CD4-positive, alpha-beta T cell (primary cell): ENCODE results near the gene CFAP107. TPM values are rescaled to one million over a fixed set of nuclear protein-coding genes. Genes with fewer than 3 reads are reported as not detected.
"Not testable (repeated sequence)": the region's sequence is repeated elsewhere in the genome, so short reads cannot be mapped to it uniquely, and the experiment has no call there.

ENCODE experiments used
- ATAC-seq: fragments of 200-7000 bp; cut with Tn5 transposase; one replicate; pipeline ENCODE4 v1.10.0; 2022; ENCODE audit warnings: mild to moderate bottlenecking; ENCODE audit not compliant: poor library complexity
- CTCF ChIA-PET: fragments of 350-600 bp; sonication (Branson Sonifier 250); formaldehyde crosslinking; loops from one replicate; lab custom pipeline; 2021; ENCODE audit warnings: antibody characterized with exemption, inconsistent platforms; lab: Charles Lee
- POLR2A ChIA-PET: fragments of 350-600 bp; sonication (Branson Sonifier 250); formaldehyde crosslinking; loops from one replicate; lab custom pipeline; 2021; ENCODE audit warnings: antibody characterized with exemption, inconsistent platforms; lab: Charles Lee
- DNase-seq, 14 experiments: peaks; one replicate each; pipeline ENCODE4 v3.0.0-alpha.2; 2013 to 2020; ENCODE audit warnings: mixed read lengths in 2 of 14
- H3K27ac ChIP-seq, 2 donors: one replicate each; pipeline versions ENCODE4 v1.5.1 to v1.7.0; 2013; ENCODE audit warnings: low read length in 2 of 2, low read depth in 1 of 2, mild to moderate bottlenecking in 1 of 2
- H3K27me3 ChIP-seq, 2 experiments: 1 replicate in 1 of 2; 2 replicates in 1 of 2; pipeline versions ENCODE4 v1.6.1 to v1.7.0; 2013; ENCODE audit warnings: low read length in 2 of 2, control low read depth in 1 of 2, mild to moderate bottlenecking in 1 of 2, moderate library complexity in 1 of 2; ENCODE audit not compliant: insufficient read depth in 2 of 2, control insufficient read depth in 1 of 2
- H3K36me3 ChIP-seq: one replicate; pipeline ENCODE4 v1.6.1; 2013; ENCODE audit warnings: low read length, control low read depth; ENCODE audit not compliant: insufficient read depth
- H3K4me1 ChIP-seq: one replicate; pipeline ENCODE4 v1.6.1; 2013; ENCODE audit warnings: low read length, control low read depth; ENCODE audit not compliant: insufficient read depth
- H3K4me3 ChIP-seq: one replicate; pipeline ENCODE4 v1.5.1; 2013; ENCODE audit warnings: mild to moderate bottlenecking, low read length, moderate library complexity
- H3K9me3 ChIP-seq, 2 experiments: 1 replicate in 1 of 2; 2 replicates in 1 of 2; pipeline versions ENCODE4 v1.6.1 to v1.7.0; 2013; ENCODE audit warnings: low read length in 2 of 2, mild to moderate bottlenecking in 2 of 2, control low read depth in 1 of 2, moderate library complexity in 1 of 2; ENCODE audit not compliant: control insufficient read depth in 1 of 2, insufficient read depth in 1 of 2
- H3K27ac Mint-ChIP-seq: one replicate; pipeline ENCODE4 v1.8.0; 2020; ENCODE audit warnings: mixed read lengths
- H3K27me3 Mint-ChIP-seq: one replicate; pipeline ENCODE4 v1.8.0; 2021; ENCODE audit warnings: mixed read lengths
- H3K36me3 Mint-ChIP-seq: one replicate; pipeline ENCODE4 v1.8.0; 2021; ENCODE audit warnings: low read depth, mixed read lengths
- H3K4me1 Mint-ChIP-seq: one replicate; pipeline ENCODE4 v1.8.0; 2021; ENCODE audit warnings: low read depth, mixed read lengths
- H3K4me3 Mint-ChIP-seq: one replicate; pipeline ENCODE4 v1.8.0; 2020; ENCODE audit warnings: mild to moderate bottlenecking, mixed read lengths
- H3K9me3 Mint-ChIP-seq: one replicate; pipeline ENCODE4 v1.8.0; 2020; ENCODE audit warnings: mixed read lengths
- CTCF ChIP-seq: fragments of 200-600 bp; IDR thresholded peaks from one replicate; pipeline ENCODE4 v1.8.0; 2022; ENCODE audit warnings: antibody characterized with exemption, mild to moderate bottlenecking
- intact Hi-C, 2 experiments: fragments of 100-400 bp; cut with DNase I in 1 of 2; cut with micrococcal nuclease in 1 of 2; formaldehyde crosslinking; loops; one replicate each; pipeline versions ENCODE4 v1.15.1 to v1.9.0; 2023 to 2025; cut with DNase I, micrococcal nuclease
- total RNA-seq, 174 experiments: library from RNA in 2 of 174; stranded (reverse) in 2 of 174; gene quantifications; one replicate each; pipeline ENCODE4 v1.2.3 and lab custom pipeline; 2021 to 2026

The CFAP107 gene
- total RNA-seq, 2 experiments from 2014 or later, result not detected

DNA sequence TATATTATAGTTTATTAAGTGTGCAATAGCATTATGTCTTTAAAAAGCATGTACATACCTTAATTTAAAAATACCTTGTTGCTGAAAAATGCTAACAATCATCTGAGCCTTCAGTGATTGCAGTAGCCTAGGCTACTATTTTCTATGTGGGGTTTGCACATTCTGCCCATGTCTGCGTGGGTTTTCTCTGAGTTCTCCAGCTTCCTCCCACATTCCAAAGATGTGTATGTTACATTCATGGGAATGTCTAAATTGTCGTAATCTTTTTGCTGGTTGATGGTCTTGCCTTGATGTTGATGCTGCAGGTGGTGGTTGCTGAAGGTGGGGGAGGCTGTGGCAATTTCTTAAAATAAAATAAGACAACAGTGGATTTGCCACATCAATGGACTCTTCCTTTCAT is 17.6 kb upstream of the CFAP107 start:
- intact Hi-C loops, result no loop called here
- CTCF ChIA-PET, result no interaction called here

DNA sequence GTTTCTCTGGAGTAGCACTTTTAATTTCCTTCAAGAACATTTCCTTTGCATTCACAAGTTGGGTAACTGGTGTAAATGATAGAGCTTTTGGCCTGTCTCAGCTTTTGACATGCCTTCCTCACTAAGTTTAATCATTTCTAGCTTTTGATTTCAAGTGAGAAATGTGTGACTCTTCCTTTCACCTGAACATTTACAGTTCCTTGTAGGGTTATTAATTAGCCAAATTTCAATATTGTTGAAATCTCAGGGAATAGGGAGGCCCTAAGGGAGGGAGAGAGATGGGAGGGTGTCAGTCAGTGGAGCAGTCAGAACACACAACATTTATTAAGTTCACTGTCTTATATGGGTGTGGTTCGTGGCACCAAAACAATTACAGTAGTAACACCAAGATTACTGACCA is 15.8 kb upstream of the CFAP107 start:
- ChIA-PET CTCF (no interaction called here), POLR2A (no interaction called here)
- Mint-ChIP-seq H3K27ac (no peak overlapping the region), H3K4me3 (no peak overlapping the region), H3K9me3 (peaks cover 7% of the 10 kb centered on the region), H3K36me3 (no peaks in the 10 kb centered on the region), H3K27me3 (peaks cover 76% of the 10 kb centered on the region), H3K4me1 (no peaks in the 10 kb centered on the region)
- DNase-seq (no peak), ATAC-seq (no peak)
- intact Hi-C loops, result no loop called here
- TF ChIP-seq CTCF, result no peak
- Histone ChIP-seq H3K27ac (no peak overlapping the region), H3K4me1 (no peaks in the 10 kb centered on the region), H3K9me3 (peaks cover 0 to 3% of the 10 kb centered on the region in 2 experiments), H3K4me3 (no peak overlapping the region), H3K27me3 (peaks cover 6 to 13% of the 10 kb centered on the region in 2 experiments), H3K36me3 (no peaks in the 10 kb centered on the region)

More for the DNA sequence above, 17.6 kb upstream of the CFAP107 start:
- Mint-ChIP-seq H3K9me3 (peaks cover 7% of the 10 kb centered on the region), H3K27ac (no peak overlapping the region), H3K4me3 (no peak overlapping the region), H3K4me1 (no peaks in the 10 kb centered on the region), H3K27me3 (peaks cover 69% of the 10 kb centered on the region), H3K36me3 (no peaks in the 10 kb centered on the region)
- no peak overlapping the region for H3K4me3 ChIP-seq
- H3K4me1 ChIP-seq, result no peaks in the 10 kb centered on the region
- peaks cover 0 to 3% of the 10 kb centered on the region in 2 experiments for H3K9me3 ChIP-seq
- ATAC-seq (no peak), DNase-seq (no peak)
- no peak for TF ChIP-seq CTCF
- H3K27me3 ChIP-seq, result peaks cover 0 to 5% of the 10 kb centered on the region in 2 experiments
- POLR2A ChIA-PET, result no interaction called here
- H3K36me3 ChIP-seq, result no peaks in the 10 kb centered on the region
- no peak overlapping the region for H3K27ac ChIP-seq

DNA sequence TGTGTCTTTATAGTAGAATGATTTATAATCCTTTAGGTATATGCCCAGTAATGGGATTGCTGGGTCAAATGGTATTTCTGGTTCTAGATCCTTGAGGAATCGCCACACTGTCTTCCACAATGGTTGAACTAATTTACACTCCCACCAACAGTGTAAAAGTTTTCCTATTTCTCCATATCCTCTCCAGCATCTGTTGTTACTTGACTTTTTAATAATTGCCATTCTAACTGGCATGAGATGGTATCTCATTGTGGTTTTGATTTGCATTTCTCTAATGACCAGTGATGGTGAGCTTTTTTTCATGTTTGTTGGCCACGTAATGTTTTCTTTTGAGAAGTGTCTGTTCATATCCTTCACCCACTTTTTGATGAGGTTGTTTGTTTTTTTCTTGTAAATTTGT is 14.9 kb upstream of the CFAP107 start:
- H3K4me3 Mint-ChIP-seq, H3K9me3 ChIP-seq, CTCF ChIA-PET, H3K36me3 Mint-ChIP-seq, H3K4me1 ChIP-seq, ATAC-seq, H3K4me1 Mint-ChIP-seq, intact Hi-C loops, POLR2A ChIA-PET, DNase-seq, H3K27ac Mint-ChIP-seq, H3K27ac ChIP-seq, H3K4me3 ChIP-seq, H3K36me3 ChIP-seq: not testable (repeated sequence)
- Mint-ChIP-seq H3K27me3 (peaks cover 80% of the 10 kb centered on the region), H3K9me3 (peaks cover 11% of the 10 kb centered on the region)
- peaks cover 13 to 15% of the 10 kb centered on the region in 2 experiments for H3K27me3 ChIP-seq

DNA sequence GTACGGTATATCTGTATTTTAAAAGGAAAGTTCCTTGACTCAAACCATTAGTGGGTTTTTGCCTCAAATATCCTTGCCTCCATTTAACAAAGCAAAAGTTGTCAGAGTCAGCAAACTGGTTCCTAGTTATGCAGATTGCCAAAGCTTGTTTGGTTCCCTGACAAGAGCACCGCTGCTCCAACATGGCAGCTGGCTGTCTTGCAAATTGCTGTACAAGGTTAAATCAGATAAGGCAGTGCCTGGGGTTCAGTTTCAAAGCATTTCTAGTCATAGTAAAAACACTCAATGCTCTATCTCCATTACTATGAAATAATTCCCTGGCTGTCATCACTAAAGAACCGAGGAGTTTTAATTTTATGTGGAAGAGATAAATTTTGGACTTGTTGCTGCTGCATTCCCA is 11.3 kb upstream of the CFAP107 start:
- intact Hi-C loops, result no loop called here
- H3K27me3 Mint-ChIP-seq, result peaks cover 92% of the 10 kb centered on the region

More for the DNA sequence above, 11.3 kb upstream of the CFAP107 start:
- Histone ChIP-seq H3K27ac (no peak overlapping the region), H3K36me3 (no peaks in the 10 kb centered on the region), H3K27me3 (peaks cover 16 to 25% of the 10 kb centered on the region in 2 experiments), H3K4me3 (no peak overlapping the region), H3K9me3 (peaks cover 3 to 11% of the 10 kb centered on the region in 2 experiments), H3K4me1 (no peaks in the 10 kb centered on the region)
- DNase-seq (no peak), ATAC-seq (no peak)
- H3K4me1 Mint-ChIP-seq, result no peaks in the 10 kb centered on the region
- TF ChIP-seq CTCF, result no peak
- ChIA-PET CTCF (no interaction called here), POLR2A (no interaction called here)
- no peak overlapping the region for H3K4me3 Mint-ChIP-seq
- no peak overlapping the region for H3K27ac Mint-ChIP-seq
- H3K9me3 Mint-ChIP-seq, result peaks cover 25% of the 10 kb centered on the region
- no peaks in the 10 kb centered on the region for H3K36me3 Mint-ChIP-seq
